C4-2B (cell line): ENCODE results near the gene SEC24A.

ENCODE experiments used
- CTCF ChIP-seq: fragments of 450-650 bp; conservative IDR thresholded peaks from 2 replicates; pipeline ENCODE4 v1.5.1; 2017; ENCODE audit warnings: mild to moderate bottlenecking
- ZFX ChIP-seq: fragments of 450-650 bp; IDR thresholded peaks from 2 replicates; pipeline ENCODE4 v1.6.1; 2017

- no peak for TF ChIP-seq CTCF
- TF ChIP-seq ZFX, result no peak
These were observed 44.1 kb downstream of the SEC24A start for GRCh38 chr5:134692722-134693121.
